Measurements from ENCODE around the gene THAP3.

DNA sequence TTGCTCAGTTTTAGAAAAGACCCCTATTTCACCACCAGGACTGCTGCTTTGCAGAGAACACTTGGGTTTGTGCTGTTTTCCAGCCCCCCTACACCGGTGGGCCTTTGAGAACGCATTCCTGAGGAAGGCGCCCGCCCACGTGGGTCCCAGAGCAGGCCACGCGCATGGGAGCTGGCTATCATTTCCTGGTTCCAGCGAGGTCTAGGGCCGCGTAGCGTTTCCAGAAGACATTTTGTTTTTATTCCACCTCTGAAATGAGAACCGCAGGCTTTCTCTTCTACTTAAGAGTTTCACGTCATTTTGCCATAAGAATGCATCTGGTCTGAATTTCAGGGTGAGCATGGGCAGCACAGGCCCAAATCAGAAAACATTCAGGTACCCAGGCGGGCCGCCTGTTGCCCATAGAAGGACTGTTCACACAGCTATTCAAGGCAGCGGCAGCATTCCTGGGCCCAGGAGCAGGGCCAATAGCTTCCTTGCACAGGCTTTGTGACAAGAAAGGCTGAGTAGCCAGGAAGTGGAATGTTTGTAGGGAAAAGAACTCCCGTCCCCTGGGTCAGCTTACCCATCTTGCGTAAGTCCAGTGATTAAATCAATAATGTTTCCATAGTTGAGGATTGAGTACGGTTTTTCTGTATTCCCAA, 20.6 kb upstream of the THAP3 start:
- TF ChIP-seq, protein P1, sequence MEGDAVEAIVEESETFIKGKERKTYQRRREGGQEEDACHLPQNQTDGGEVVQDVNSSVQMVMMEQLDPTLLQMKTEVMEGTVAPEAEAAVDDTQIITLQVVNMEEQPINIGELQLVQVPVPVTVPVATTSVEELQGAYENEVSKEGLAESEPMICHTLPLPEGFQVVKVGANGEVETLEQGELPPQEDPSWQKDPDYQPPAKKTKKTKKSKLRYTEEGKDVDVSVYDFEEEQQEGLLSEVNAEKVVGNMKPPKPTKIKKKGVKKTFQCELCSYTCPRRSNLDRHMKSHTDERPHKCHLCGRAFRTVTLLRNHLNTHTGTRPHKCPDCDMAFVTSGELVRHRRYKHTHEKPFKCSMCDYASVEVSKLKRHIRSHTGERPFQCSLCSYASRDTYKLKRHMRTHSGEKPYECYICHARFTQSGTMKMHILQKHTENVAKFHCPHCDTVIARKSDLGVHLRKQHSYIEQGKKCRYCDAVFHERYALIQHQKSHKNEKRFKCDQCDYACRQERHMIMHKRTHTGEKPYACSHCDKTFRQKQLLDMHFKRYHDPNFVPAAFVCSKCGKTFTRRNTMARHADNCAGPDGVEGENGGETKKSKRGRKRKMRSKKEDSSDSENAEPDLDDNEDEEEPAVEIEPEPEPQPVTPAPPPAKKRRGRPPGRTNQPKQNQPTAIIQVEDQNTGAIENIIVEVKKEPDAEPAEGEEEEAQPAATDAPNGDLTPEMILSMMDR (IDR thresholded peaks at IDR 0.05; ENCODE audit: borderline replicate concordance, extremely low read depth, low read length, poor library complexity, severe bottlenecking): no peak
- no peak for TF ChIP-seq EZH2 (IDR thresholded peaks at IDR 0.05; ENCODE audit: borderline replicate concordance, low read depth, low read length, severe bottlenecking)

Data from DND-41 (cell line).